ENCODE measurements around the gene KLK11. TPM values are rescaled to one million over a fixed set of nuclear protein-coding genes. Genes with fewer than 3 reads are reported as not detected.

Gene KLK11
- total RNA-seq, 3 donors from 2014 or later, result 5.6 to 21.1 TPM; not detected in 1

- peaks cover 0 to 14% of the 10 kb centered on the region in 2 donors for H3K27me3 ChIP-seq
- DNase-seq (ENCODE audit: low spot score in 2 of 2), result no peak
- no peaks in the 10 kb centered on the region for H3K9me3 ChIP-seq
- no peak for TF ChIP-seq POLR2A (IDR thresholded peaks at IDR 0.05)
- no peak for TF ChIP-seq CTCF (IDR thresholded peaks at IDR 0.05)
- TF ChIP-seq POLR2AphosphoS5 (IDR thresholded peaks at IDR 0.05), result no peak
- no peak overlapping the region for H3K27ac ChIP-seq
- H3K4me1 ChIP-seq, result no peaks in the 10 kb centered on the region
- H3K36me3 ChIP-seq, result no peaks in the 10 kb centered on the region
- intact Hi-C loops (cut with DNase I; ENCODE audit: low total_unique reads), result no loop called here
- no peak overlapping the region for H3K4me3 ChIP-seq
Observed at GRCh38 chr19:51030631-51031030, 4.2 kb upstream of the KLK11 start.

- TF ChIP-seq POLR2A (IDR thresholded peaks at IDR 0.05) (no peak), CTCF (IDR thresholded peaks at IDR 0.05) (no peak), POLR2AphosphoS5 (IDR thresholded peaks at IDR 0.05) (no peak)
- DNase-seq (ENCODE audit: low spot score in 2 of 2), result no peak
- H3K27me3 ChIP-seq, result peaks cover 0 to 22% of the 10 kb centered on the region in 2 donors
- H3K27ac ChIP-seq, result no peak overlapping the region
- H3K36me3 ChIP-seq, result no peaks in the 10 kb centered on the region
- no peaks in the 10 kb centered on the region for H3K4me1 ChIP-seq
- no peak overlapping the region for H3K4me3 ChIP-seq
- H3K9me3 ChIP-seq, result no peaks in the 10 kb centered on the region
- intact Hi-C loops (cut with DNase I; ENCODE audit: low total_unique reads), result no loop called here
Observed at GRCh38 chr19:51029718-51030117, 3.3 kb upstream of the KLK11 start.

GRCh38 chr19:51027873-51028272, 1.5 kb upstream of the KLK11 start:
- no peaks in the 10 kb centered on the region for H3K4me1 ChIP-seq
- TF ChIP-seq CTCF (IDR thresholded peaks at IDR 0.05), result no peak
- no peak for TF ChIP-seq POLR2A (IDR thresholded peaks at IDR 0.05)
- no peak for TF ChIP-seq POLR2AphosphoS5 (IDR thresholded peaks at IDR 0.05)
- DNase-seq (ENCODE audit: low spot score in 2 of 2), result no peak
- peak overlapping the region in 1 of 2 donors; percentile 82 for H3K27ac ChIP-seq
- no peaks in the 10 kb centered on the region for H3K36me3 ChIP-seq
- H3K4me3 ChIP-seq, result no peak overlapping the region
- intact Hi-C loops (cut with DNase I; ENCODE audit: low total_unique reads), result no loop called here
- H3K9me3 ChIP-seq, result no peaks in the 10 kb centered on the region
- H3K27me3 ChIP-seq, result peaks cover 0 to 32% of the 10 kb centered on the region in 2 donors

DNA sequence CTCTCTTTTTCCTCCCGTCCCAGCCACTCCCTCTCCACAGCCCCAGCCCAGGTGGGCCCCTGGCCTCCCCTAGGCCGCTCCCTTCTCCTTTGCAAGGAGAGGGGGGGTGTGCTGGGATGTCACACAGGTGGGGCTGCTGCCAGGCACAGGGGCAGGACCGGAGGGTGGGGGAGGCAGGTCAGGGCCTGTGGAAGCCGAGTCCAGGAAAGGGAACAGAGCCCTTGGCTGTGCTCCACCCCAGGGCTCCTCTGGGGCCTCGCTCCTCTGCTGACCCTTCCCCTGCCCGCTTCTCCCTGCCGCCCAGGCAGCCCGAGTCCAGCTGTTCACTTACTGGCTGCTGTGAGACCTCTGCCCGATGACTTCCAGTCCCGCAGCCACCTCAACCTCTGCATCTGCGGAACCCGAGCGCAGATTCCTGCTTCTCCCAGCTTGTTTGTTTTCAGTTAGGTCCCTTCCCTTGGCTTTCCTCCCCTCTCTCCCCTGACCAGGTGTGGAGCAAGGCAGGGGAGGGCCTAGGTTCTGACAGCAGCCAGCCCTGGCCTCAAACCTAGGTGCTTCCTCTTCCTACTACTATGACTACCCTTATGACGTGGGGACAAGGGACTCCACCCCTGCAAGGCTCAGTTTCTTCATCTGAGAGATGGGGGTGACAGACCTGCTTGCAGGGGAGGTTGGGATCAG, 850 bp upstream of the KLK11 start:
- Histone ChIP-seq H3K4me1 (no peaks in the 10 kb centered on the region), H3K4me3 (peak overlapping the region in 2 of 3 donors; percentile 8 to 39), H3K36me3 (no peaks in the 10 kb centered on the region), H3K27me3 (peaks cover 0 to 32% of the 10 kb centered on the region in 2 donors), H3K9me3 (no peaks in the 10 kb centered on the region), H3K27ac (peak overlapping the region; percentile 55 to 82)
- intact Hi-C loops (cut with DNase I; ENCODE audit: low total_unique reads), result no loop called here
- DNase-seq (ENCODE audit: low spot score in 2 of 2), result no peak
- TF ChIP-seq POLR2AphosphoS5 (IDR thresholded peaks at IDR 0.05) (no peak), CTCF (IDR thresholded peaks at IDR 0.05) (no peak)

- Histone ChIP-seq H3K4me1 (no peaks in the 10 kb centered on the region), H3K27ac (peak overlapping the region; percentile 4 to 82), H3K4me3 (peak overlapping the region in 2 of 3 donors; percentile 6 to 39), H3K36me3 (no peaks in the 10 kb centered on the region), H3K9me3 (no peaks in the 10 kb centered on the region), H3K27me3 (peaks cover 0 to 32% of the 10 kb centered on the region in 2 donors)
- no peak for DNase-seq (ENCODE audit: low spot score in 2 of 2)
- no peak for TF ChIP-seq POLR2AphosphoS5 (IDR thresholded peaks at IDR 0.05)
- no peak for TF ChIP-seq POLR2A (IDR thresholded peaks at IDR 0.05)
- no peak for TF ChIP-seq CTCF (IDR thresholded peaks at IDR 0.05)
- intact Hi-C loops (cut with DNase I; ENCODE audit: low total_unique reads), result no loop called here
Observed at GRCh38 chr19:51025809-51026553, 435 bp downstream of the KLK11 start.
